ENCODE measurements around the gene MAP3K9. TPM values are rescaled to one million over a fixed set of nuclear protein-coding genes. Genes with fewer than 3 reads are reported as not detected.

The MAP3K9 gene
- 0.45 and 0.84 TPM in 2 replicates for total RNA-seq

GRCh38 chr14:70809225-70810219 is at the start of gene MAP3K9:
Gene MAP3K9, minus strand, starts transcription at chr14:70809513. Its CDS starts 342 bp downstream, at chr14:70809171.

Other genes with a start within 250 kb of the MAP3K9 start
- 16.8 and 17.4 TPM in 2 replicates for gene MED6, start 208.9 kb downstream of the MAP3K9 start, total RNA-seq
- gene TTC9, start 167.6 kb downstream of the MAP3K9 start, total RNA-seq: under 0.01 TPM in 1 of 2 replicates, not detected in the other
- gene PCNX1, start 97.9 kb upstream of the MAP3K9 start, total RNA-seq: 10.1 and 13.6 TPM in 2 replicates

Measured in bronchus fibroblast of lung (primary cell).